ENCODE results near the gene RAB10.

RAB10 gene

DNA sequence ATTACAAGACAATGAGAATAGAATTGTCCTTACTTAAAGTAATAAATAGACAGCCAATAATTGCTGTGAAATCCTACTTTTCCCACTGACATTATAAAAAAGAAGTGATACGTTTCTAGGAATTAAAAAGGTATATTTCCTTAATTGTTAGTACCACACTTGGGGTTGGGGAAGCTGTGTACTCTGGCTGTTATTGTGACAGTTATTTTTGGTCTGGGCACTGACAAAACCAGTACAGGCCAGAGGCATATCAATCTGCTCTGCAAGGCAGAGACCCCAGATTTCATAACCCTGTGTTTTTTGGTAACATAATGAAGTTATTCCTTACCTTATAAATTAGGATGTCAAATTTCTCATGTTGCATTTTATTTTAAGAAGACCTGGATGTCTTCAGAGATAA is 66.5 kb downstream of the RAB10 start:
- no peak for DNase-seq

DNA sequence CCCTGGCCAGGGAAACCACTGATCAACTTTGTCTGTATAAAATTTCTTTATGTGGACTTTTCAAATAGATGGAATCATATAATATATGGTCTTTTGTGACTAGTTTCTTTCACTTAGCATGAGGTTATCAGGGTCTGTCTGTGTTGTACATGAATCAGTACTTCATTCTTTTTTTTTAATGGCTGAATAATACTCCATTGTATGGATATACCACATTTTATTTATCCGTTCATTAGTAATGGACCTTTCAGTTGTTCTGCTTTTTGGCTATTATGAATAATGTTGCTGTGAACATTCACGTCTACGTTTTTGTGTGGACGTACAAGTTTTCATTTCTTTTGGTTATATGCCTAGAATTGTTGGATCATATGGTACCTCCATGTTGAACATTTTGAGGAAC is 69.9 kb downstream of the RAB10 start:
- no peak for DNase-seq

DNA sequence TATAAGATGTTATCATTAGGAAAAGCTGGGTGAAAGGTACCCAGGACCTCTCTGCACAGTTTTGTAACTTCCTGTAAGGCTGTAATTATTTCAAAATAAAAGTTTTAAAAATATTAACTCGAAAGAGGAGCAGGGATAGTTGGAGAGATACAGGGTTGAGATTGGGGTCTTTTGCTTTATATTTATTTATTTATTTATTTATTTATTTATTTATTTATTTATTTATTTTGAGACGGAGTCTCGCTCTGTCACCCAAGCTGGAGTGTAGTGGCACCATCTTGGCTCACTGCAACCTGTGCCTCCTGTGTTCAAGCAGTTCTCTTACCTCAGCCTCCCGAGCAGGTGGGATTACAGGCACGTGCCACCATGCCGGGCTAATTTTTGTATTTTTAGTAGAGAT is 74.8 kb downstream of the RAB10 start:
- peak in 1 of 2 experiments; percentile 13 for DNase-seq

DNA sequence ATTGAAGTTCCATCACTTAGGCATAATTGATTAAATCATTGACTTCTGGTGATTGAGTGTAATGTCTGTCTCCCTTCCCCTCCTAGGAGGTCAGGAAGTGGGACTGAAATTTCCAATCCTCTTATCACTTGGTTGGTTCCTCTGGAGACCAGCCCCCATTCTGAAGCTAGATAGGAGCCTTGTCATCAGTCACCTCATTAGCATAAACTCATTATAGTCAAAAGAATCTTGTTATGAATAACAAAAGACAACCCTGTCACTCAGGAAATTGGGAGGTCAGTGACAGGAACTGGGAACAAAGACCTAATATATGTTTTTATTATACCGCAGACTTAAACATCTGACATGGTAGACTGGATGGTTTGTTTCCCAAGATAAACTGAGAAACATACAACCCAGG is 78.3 kb downstream of the RAB10 start:
- DNase-seq: no peak

DNA sequence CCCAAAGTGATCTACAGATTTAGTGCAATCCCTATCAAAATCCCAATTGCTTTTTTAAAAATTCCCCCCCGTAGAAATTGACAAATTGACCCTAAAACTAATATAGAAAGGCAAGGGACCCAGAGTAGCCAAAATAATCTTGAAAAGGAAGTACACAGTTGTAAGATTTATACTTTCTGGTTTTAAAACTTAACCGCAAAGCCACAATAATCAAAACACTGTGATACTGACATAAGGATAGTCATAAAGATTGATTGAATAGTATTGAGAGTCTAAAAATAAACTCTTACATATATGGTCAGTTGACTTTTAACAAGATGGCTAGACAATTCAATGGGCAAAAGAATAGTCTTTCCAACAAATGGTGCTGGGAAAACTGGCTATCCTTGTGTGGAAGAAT is 80.3 kb downstream of the RAB10 start:
- DNase-seq: no peak

DNA sequence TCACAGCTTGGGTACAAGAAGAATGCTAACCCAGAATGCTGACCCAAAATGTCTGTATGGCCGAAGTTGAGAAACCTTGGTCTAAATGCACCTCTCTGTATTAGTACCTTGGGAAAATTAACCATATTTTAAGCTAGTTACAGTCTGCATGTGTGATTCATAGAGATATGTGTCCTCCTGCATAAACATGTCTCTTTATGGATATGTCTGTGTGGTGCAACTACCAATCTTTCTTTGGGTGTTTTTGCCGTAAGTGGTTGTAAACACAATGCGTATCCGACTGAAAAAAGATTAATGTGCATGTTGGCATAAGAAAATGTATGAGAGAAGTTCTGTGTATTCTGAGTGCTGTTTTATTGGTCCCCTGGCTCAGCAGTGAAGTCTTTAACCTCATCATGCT is 84.8 kb downstream of the RAB10 start:
- no peak for DNase-seq

DNA sequence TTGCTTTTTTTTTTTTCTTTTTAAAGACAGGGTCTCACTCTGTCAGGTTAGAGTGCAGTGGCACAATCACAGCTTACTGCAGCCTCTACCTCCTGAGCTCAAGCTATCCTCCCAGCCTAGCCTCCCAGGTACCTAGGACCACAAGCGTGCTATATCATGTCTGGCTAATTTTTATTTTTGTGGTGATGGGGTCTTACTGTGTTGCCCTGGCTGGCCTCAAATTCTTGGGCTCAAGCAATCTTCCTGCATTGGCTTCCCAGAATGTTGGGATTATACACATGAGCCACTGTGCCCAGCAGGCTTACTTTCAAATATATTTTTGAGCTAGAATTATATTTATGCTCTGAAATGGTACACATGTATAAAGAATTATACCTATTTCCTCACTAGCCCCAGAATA is 85.6 kb downstream of the RAB10 start:
- DNase-seq: no peak

DNA sequence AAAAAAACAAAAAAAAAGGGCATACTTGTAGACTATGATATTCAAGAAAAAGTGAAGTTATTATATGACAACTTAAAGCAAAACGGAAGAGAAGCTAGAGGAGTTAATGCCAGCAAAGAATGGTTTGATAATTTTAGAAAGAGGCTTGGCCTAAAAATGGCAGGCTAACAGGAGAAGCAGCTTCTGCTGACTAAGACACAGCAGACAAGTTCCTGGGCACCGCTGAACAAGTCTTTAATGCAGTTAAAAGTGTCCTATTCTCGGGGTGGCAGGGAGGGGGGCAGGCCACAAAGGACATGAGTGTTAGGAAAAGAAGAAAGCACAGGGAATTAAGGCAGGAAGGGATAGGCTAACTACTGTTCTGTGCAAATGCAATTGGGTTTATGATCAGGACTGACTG is 88.7 kb downstream of the RAB10 start:
- DNase-seq: no peak

DNA sequence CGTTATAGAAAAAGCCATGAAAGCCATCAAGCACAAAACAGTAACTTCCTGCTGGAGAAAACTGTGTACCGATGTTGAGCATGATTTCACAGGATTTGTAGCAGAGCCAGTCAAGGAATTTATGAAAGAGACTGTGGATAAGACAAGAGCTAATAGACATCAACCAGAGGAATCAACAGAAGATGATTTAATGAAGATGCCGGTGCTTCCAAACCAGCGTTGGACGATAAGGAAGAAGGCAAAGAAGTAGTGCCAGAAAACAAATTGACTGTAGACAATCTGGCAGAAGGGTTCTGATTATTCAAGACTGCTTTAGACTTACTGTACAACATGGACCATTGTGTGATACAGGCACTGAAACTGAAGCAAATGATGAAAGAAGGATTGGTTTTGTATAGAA is 89.5 kb downstream of the RAB10 start:
- no peak for DNase-seq

DNA sequence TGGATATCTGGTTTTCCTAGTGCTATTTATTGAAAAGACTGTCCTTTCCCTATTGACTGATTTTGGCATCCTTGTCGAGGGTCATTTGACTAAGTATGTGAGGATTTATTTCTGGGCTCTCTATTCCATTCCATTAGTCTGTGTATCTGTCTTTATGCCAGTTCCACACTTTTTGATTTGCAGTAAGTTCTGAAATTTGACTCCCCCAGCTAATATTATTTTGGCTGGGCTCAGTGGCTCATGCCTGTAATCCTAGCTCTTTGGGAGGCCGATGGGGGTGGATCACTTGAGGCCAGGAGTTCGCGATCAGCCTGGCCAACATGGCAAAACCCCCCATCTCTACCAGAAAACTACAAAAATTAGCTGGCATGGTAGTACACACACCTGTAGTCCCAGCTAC is 92.2 kb downstream of the RAB10 start:
- no peak for DNase-seq

DNA sequence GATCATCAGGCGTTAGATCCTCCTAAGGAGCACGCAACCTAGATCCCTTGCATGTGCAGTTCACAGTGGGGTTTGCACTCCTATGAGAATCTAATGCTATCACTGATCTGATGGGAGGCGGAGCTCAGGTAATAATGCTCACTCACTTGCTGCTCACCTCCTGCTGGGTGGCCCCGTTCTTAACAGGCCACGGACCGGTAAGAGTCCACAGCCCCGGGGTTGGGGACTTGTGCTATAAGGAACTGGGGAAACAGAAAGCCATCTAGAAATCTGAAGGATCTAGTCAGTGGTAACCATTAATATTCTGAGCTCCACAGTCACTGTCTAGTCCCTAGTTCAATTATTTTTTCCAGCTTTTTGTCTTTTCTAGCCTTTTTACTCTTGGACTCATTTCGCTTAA is 94.3 kb downstream of the RAB10 start:
- DNase-seq: no peak

DNA sequence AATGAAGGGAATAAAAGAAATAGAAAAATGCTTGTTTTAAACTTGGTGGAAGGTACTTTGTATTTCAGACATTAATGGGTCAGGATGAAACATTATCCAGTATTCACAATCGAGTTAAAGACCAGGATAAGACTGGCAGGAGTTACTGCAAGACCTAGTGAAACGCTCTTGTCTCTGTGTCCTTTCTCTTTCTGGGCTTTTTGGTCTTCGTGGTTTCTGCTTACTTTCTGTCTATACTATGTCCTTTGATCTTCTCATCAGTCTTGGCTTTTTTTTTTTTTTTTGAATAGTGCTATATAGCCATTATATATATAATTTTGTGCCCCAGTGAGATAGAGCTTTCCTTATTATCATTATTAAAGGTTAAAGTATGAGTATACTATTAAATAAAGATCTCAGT is 96.9 kb downstream of the RAB10 start:
- DNase-seq: no peak

DNA sequence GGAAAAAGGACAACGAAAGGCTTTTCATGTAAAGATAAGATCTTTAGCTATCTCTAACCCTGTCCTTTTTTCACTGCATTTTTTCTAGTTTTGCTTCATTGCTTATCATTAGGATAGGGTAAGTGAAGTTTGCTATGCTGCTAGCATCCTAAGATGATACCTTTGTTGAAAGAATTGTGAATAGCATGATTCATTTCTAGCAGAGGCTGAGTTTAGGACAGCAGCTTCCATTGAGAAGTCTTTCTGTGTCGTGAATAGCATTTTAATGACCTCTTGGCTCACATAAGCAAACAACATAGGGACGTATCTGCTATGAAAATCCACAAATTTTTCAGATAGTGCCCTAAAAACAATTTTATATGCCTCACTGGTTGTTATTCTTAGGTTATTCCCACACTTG is 102.6 kb downstream of the RAB10 start:
- no peak for DNase-seq

DNA sequence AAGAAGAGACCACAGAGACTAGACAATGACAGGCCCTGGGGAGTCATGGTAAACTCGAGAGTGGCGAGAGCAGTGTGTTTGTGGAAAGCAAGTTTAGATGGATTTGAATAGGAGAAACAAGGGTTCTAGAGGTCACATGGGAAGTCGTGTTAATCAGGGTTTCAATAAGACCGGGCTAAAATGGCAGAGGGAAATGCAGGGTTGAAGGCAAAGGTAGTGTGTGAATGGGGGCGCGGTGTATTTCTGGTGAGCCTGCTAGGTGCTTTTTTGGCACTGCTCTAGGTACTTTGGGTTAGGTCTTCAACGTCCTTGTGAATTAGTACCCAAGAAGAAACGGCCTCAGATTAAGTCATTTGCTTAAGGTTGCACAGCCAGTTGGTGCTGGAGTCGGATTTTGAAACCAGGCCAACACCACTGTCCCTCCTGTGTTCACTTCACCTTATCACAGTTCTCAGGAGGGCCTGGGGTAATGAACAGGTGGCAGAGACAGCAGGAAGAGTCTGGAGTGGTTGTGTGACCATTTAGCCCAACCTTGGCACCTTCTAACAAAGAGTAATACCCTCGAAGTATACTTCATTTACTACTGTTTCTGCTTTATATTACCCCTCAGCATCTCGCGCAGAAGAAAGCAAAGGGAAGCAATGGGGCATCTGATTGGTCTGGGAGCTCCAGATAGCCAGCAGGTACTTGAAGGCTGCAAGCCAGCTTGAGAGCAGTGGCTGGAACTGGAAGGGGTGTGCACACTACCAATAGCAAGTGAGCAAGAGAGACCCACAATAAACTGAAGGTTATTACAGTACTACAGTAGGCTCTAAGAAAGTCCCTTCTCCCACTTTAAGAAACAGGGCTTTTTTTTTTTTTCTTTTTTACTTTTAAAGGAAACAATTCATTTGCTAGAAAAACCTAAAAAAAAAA is 105.6 kb downstream of the RAB10 start:
- DNase-seq: no peak

DNA sequence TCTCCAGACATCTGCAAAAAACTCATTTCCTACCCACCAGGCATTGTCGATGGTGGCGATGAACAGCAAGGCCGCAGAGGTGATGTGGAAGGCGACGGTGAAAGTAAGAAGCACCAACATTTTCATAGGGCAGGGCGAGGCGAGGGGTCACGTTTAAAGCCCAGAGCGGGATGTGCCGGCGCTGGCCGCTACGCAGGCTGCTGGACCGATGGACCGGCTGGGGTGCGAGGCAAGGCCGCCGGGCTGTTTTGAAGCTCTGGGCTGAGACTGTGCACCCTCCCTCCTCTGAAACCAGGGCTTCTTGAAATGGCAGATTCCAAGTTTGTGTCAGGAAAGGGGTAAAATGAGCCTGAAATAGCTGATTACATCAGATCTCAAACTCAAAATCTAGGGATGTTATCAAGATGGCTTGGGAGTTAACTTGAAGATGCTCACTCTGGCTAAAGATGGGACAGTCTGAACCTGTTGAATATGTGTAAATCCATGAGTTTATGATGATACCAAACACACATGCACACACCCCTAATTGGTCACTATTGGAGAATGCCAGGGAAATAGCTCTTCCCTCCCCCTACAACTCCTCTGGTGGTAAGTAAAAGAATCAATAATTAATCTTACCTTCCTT is 107.4 kb downstream of the RAB10 start:
- DNase-seq: no peak

DNA sequence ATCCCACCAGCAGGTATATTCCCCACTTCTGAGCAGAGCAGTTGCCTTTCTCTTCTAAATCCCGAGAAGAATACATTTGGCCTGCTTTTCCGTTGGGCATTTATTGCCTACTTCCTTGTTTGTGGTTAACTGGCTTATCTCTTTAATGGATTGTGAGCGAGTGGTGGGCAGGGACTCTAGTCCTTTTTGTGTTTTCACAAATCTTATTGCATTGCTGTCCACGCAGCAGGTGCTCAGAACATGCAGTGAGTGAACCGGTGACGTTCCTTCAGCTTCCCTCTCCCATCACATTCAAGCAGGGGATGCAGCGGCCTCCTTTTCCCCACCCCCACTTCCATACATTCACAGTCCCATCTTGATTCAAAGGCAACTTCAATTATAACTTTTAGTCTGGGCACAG is 110.1 kb downstream of the RAB10 start:
- DNase-seq: no peak

DNA sequence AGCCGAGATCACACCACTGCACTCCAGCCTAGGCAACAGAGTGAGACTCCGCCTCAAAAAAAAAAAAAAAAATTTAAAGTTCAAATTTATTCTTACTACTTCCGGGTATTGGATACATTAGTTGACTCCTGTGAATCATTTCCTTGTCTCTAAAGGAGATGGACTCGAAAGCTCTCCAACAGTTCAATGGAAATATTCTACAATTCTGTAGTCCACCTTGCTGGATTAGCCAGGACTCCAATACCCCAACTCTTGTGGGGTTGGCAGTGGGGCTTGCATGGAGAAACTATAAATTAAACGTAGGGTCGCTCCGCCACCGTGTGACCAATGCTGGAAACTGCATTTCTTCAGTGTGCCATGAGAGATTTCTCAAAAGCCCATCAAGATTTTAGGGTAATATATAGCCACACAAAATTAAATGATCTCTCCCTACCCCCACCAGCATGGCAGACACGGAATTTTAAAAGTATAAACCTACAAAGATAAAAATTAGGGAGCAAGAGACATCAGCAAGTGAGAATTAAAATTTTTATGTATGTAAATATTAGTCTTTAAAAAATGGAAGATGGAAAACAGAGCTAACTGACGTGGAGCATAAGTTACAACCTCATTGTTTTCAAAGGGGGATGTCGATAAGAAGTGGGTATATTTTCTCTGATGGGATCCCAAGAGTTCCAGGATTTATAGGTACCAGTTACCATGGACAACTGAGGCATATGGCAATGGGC is 111.2 kb downstream of the RAB10 start:
- peak; percentile 55 to 62 for DNase-seq

DNA sequence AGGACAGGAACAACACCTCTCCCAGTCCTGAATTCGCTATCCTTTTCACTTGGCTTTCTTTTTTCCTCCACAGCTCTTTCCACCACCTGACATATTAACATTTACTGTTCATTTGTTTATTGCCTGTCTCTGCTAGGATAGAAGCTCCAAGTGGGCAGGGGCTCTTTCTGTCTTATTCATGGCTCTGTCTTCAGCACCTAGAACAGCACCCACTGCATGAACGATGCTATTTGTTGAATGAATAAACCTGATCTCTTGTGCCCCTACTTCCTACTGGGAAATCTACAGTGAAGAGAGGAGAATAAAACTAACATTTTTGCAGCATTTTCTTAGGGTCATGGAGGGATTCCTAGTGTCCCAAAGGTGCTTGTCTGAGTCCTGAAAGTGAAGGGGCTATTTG is 114.6 kb downstream of the RAB10 start:
- no peak for DNase-seq

DNA sequence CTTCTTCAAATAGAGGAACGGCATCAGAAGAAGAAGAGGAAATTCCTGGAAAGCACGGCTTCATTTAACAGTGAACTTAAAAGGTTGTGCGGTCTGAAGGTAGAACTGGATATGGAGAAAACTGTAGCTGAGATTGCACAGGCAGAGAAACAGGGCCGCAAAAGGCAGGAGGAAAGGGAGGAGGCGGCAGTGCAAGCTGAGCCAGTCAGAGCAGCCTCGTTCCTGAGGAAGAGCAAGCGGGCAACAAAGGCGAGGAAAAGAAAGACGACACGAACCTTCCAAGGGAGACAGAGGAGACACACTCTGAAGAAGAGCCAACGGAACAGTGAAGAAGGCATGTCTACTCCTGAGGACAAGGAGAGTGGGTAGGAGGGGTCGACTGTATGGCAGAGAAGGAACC is 116.4 kb downstream of the RAB10 start:
- DNase-seq: no peak

DNA sequence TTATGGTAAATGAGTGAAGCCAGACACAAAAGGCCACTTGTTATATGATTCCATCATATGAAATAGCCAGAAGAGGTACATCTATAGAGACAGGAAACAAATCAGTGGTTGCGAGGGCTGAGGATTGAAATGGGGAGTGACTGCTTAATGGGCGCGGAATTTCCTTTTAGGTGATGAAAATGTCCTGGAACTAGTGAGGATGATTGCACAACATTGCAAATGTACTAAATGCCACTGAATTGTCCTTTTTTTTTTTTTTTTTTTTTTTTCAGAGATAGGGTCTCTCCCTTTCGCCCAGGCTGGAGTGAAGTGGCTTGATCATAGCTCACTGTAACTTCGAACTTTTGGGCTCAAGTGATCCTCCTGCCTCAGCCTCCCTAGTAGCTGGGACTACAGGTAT is 123.7 kb downstream of the RAB10 start:
- DNase-seq: no peak

DNA sequence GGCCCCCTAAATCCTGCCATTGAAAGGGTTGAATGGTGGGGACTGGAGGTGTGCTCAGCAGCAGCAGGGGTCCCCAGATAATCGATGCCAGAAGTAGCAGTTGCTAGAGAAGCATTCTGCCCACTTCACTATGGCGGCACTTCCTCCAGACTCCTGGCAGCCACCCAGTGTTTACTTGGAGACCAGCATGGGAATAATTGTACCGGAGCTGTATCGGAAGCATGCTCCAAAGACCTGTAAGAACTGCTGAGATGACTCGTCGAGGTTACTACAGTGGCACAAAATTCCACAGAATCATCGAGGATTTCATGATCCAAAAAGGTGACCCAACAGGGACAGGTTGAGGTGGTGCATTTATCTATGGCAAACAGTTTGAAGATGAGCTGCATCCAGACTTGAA is 128.0 kb downstream of the RAB10 start:
- no peak for DNase-seq

DNA sequence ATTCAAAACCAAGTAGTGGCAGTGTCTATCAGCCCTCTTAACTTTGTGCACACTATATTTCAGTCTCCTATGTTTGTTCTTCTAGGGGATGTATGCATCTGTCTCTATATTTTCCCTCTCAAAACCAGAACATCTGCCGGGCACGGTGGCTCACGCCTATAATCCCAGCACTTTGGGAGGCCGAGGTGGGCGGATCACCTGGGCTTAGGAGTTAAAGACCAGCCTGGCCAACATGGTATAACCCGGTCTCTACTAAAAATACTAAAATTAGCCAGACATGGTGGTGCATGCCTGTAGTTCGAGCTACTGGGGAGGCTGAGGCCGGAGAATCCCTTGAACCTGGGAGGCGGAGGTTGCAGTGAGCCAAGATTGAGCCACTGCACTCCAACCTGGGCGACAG is 129.1 kb downstream of the RAB10 start:
- no peak for DNase-seq

DNA sequence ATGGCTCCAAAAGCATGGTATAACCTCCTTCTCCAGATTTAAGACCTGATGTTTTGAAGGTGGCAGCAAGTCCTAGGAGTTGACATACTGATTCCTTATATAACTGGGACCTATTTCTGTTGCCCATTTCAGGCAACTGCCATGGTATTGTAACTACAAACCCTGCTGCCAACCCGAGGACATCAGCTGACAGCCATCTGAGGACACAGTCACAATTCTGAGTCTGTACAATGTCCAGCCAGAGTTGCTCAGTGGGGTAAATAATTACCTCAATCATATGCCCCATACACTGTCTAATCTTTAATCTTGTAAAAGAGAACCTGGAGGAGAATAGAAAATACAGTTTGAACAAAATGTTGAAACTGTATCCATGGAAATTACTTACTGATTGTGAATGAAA is 130.3 kb downstream of the RAB10 start:
- no peak for DNase-seq

DNA sequence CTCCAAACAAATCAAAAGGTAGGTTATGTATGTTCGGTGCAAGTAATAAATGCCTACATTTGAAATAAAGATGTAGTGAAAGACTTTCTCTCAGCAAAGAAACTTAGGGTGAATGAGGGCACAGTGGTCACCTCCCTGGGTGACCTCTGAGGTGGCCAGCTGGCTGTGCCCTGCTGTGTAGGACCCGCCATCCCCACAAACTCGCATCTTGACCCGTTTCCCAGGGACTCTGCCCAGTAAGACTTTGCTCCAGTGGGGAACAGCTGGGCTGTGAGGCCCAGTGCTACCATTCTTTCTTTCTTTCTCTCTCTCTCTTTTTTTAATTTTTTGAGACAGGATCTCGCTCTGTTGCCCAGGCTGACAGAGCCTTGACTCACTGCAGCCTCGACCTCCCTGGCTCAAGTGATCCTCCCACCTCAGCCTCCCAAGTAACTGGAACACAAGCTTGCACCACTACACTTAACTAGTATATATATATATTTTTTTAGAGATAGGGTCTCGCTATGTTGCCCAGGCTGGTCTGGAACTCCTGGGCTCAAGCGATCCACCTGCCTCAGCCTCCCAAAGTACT is 130.8 kb downstream of the RAB10 start:
- DNase-seq: no peak
